Stimulated activated CD4-positive, alpha-beta T cell treated with anti-CD3 and anti-CD28 coated beads, Interleukin-12 subunit alpha, Interleukin-12 subunit beta, amount 100 ng/mL, for 48 hours (primary cell): ENCODE measurements around the gene MYRF.
A peak's percentile ranks its signal among the peaks of the same experiment; 100 is the strongest.

Experiments used
- DNase-seq, 3 donors: peaks; one replicate each; pipeline ENCODE4 v3.0.0-alpha.2; 2020; ENCODE audit warnings: low read depth in 2 of 3, low spot score in 1 of 3

Gene MYRF

DNA sequence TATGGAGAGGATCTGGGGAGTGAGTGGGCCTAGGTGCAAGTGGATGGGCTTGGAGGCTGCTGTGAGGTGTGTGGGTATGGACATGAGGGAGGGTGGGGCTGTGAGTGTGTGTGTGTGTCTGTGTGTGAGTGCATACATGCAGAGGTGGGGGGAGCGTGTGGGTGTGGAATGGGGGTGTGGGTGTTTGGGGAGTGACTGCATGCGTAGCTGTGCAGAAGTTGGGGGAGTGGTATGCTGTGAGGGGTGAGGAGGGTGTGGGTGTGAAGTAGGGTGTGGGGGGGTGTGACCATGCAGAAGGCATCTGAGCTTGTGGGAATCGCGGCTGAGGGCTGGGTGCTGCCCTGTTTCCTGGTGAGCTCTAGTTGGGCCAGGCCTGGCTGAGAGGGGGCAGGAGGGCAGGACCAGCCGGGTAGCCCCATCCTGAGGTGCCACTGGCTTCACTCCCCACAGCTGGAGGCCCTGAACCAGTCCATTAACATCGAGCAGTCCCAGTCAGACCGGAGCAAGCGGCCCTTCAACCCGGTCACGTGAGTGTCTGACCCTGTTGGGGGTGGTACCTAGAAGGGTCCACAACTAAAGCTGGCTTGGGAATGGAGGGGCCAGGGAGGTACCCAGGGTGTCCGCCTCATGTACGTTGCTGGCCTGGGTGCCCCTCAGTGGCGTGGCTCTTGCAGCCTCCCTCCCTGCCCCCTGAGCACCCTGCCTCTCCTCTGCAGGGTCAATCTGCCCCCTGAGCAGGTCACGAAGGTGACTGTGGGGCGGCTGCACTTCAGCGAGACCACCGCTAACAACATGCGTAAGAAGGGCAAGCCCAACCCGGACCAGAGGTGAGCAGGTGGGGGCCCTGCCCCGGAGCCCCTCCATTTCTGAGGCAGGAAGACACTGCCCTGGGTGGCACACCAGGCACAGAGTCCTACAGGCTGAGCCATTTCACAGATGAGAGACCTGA is 23.4 kb downstream of the MYRF start:
- DNase-seq: no peak

DNA sequence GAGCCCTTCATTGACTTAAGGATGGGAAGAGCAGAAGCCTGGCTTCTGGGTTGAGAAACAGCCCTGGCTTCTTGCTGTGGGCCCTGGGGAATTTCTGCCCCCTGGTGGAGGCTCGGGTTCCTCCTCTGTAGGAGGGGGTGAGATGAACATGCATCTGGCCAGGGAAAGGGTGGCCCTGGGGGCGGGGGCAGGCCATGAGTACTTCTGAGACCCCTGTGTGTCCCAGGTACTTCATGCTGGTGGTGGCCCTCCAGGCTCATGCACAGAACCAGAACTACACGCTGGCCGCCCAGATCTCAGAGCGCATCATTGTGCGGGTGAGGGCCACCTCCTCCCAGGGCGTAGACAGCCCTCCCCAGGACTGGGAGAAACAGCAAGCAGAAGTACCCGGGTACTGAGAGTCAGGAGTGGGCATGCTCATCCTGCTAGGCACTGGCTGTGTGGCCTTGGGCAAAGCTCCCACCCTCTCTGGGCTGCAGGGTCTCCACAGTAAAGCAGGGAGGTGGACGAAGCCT is 24.2 kb downstream of the MYRF start:
- DNase-seq: peak; percentile 43 to 69 (median 66)

DNA sequence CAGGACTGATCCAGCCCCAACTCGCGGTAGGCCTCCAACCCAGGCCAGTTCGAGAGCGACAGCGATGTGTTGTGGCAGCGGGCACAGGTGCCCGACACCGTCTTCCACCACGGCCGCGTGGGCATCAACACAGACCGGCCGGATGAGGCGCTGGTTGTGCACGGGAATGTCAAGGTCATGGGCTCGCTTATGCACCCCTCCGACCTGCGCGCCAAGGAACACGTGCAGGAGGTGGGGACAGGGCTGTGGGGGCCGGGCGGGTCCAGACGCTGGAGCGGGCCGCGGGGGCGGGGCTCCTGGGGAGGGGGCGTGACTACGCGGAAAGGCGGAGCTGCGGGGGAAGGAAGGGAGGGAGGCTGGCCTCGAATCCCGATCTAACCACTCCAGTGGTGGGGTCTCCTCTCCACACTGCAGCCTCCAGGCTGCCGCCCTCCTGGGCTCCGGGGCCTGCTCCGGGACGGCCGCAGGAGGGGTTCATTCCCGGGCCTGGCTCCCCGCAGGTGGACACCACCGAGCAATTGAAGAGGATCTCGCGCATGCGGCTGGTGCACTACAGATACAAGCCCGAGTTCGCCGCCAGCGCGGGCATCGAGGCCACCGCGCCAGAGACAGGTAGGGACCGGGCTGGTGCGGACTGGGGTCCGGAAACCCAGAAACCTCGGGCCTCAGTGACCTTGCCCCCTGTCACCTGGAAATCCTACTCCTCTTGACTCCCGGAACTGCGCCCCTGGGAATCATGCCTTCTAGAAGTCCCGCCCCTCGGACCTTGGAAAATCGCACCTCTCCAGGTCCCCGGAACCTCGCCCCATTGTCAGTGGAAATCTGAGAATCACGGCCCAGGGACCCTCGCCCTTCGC is 25.0 kb downstream of the MYRF start:
- peak in 2 of 3 donors; percentile 39 to 61 for DNase-seq

- DNase-seq: no peak
Observed at GRCh38 chr11:61778357-61778886, 26.0 kb downstream of the MYRF start.

DNA sequence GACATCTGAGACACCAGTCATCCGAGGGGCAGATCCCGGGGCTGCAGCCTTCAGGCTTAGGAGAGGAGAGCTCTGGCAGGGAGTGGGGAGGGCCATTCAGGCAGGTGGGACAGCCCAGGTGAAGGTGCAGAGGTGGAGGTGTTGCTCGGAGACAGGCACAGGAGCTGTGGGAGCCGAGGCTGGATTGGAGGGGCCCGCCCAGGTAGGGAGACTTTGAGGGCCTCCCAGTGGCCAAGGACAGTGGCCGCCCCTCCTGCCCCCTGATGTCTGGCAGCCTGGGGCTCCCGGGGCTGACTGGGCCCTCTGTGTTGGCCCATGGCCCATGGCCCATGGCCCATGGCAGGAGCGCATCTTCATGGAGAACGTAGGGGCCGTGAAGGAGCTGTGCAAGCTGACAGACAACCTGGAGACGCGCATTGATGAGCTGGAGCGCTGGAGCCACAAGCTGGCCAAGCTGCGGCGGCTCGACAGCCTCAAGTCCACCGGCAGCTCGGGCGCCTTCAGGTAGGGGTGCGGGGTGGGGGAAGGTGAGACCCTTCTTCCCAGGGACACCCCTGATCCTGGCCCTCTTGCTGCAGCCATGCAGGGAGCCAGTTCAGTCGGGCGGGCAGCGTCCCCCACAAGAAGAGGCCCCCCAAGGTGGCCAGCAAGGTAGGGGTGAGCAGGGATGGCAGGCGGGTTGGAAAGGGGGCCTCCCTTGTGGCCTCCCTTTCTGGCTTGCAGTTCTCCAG is 26.6 kb downstream of the MYRF start:
- DNase-seq: no peak

- DNase-seq: no peak
Observed at GRCh38 chr11:61779666-61780525, 27.5 kb downstream of the MYRF start.

DNA sequence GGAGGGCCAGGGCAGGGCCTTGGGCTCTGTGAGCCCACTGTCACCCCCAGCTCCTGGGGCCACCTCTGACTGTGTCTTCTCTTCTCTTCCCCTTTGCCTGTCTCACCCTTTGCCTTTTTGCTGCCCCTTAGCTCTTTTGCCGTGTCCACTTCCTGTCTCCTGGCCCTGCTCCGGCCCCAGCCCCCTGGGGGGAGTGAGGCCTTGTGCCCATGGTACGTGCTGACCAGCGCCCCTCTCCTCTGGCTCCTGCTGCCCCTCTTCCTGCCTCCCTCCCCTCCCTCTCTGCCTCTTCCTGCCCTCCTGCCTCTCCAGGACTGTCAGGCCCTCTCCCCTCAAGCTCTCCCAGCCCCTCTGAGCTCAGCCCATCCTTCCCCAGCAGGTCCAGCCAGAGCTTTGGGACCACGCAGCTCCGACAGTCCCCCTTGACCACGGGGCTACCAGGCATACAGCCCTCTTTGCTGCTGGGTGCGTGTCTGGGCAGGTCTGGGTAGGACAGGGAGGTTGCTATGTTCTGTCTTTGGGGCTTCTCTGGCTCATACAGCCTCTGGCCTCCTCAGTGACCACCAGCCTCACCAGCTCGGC is 28.2 kb downstream of the MYRF start:
- DNase-seq: no peak

- no peak for DNase-seq
Observed at GRCh38 chr11:61781585-61781984, 29.1 kb downstream of the MYRF start.

DNA sequence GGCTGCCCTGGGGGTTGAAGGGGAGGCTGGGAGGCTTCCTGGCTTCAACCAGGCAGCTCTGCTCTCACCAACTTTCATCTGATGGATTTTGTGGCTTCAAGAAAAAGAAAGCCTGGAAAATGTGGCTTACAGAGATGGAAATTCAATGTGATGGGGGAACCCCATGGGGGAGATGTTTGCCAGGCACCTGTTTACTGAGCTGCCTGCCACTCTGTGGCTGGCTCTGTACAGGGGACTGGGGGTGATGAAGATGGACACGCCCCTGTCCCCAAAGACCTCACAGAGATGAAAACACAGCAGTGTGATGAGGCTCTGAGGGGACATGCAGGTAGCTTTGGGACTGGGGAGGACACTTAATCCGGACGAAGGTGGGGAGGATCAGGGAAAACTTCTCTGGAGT is 29.9 kb downstream of the MYRF start:
- no peak for DNase-seq

- DNase-seq: no peak
Observed at GRCh38 chr11:61782841-61783240, 30.4 kb downstream of the MYRF start.

GRCh38 chr11:61783717-61784505 is 31.5 kb downstream of the MYRF start:
- no peak for DNase-seq

DNA sequence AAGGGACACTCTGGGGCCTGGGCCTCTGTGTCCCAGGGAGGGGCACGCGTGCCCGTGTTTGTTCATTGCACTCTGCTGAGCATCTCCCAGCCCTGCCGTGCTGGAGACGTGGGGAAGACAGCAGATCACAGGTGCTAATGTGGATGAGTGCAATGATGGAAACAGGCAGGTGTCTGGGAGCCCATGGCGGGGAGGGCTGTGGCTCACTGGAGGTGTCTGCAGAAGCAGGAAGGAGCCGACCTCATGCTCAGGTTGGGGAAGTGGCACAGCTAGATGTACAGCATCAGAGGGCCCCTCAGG is 32.0 kb downstream of the MYRF start:
- DNase-seq: no peak

DNA sequence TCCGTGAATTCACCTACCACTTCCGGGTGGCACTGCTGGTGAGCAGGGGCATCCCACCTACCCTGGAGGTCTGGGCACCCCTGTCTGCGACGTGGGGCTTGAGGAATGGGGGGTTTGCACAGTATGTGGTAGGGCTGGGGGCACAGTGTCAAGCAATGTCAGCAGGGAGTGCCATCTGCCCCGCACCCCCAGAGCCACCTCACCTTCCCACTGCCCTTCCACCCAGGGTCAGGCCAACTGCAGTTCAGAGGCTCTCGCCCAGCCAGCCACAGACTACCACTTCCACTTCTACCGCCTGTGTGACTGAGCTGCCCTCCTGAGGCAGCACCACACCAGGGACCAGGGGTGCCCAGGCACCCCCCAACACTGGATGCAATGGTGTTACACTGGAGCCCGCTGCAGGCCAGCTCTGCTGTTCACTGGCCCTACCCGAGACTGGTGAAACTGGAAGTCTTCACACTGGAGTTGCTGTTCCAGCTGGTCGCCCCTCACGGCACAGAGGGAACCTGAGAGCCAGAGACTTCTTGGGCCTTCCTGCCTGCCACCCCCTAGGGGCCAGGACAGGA is 33.5 kb downstream of the MYRF start:
- DNase-seq: no peak

GRCh38 chr11:61787928-61788491 is 35.6 kb downstream of the MYRF start:
- no peak for DNase-seq

- DNase-seq: peak in 2 of 3 donors; percentile 33 to 51
Observed at GRCh38 chr11:61791737-61792309, 39.4 kb downstream of the MYRF start.

- peak; percentile 78 to 86 (median 81) for DNase-seq
Observed at GRCh38 chr11:61792310-61793082, 40.1 kb downstream of the MYRF start, which contains the start of the genes FEN1 and TMEM258. FEN1 (plus strand) TSS chr11:61792911; CDS start chr11:61795362, 2,451 bp downstream. TMEM258 (minus strand) TSS chr11:61792599; CDS start chr11:61792558, 41 bp downstream.
